Breast epithelium (tissue), 3 donors: Measurements from ENCODE around the gene C1orf21.

Source experiments
- POLR2A ChIP-seq: fragments of 450-650 bp; IDR thresholded peaks from one replicate; pipeline ENCODE4 v1.6.1; 2016; ENCODE audit warnings: antibody characterized with exemption, mild to moderate bottlenecking, moderate library complexity
- POLR2AphosphoS5 ChIP-seq, 3 donors: sonication (generic); formaldehyde crosslinking; IDR thresholded peaks; one replicate each; pipeline ENCODE4 v1.6.1; 2017; ENCODE audit warnings: antibody characterized with exemption in 3 of 3
- TF ChIP-seq, protein P1 (sequence below), 3 donors: fragments of 450-650 bp; IDR thresholded peaks; one replicate each; pipeline ENCODE4 v1.5.1; 2016 to 2017; ENCODE audit warnings: antibody characterized with exemption in 3 of 3, mild to moderate bottlenecking in 3 of 3, moderate library complexity in 3 of 3

GRCh38 chr1:184535191-184535970 is 148.6 kb downstream of the C1orf21 start:
- TF ChIP-seq POLR2A (no peak), POLR2AphosphoS5 (IDR thresholded peaks at IDR 0.05) (peak in 2 of 3 donors; percentile 62 to 92)
- TF ChIP-seq, protein P1, sequence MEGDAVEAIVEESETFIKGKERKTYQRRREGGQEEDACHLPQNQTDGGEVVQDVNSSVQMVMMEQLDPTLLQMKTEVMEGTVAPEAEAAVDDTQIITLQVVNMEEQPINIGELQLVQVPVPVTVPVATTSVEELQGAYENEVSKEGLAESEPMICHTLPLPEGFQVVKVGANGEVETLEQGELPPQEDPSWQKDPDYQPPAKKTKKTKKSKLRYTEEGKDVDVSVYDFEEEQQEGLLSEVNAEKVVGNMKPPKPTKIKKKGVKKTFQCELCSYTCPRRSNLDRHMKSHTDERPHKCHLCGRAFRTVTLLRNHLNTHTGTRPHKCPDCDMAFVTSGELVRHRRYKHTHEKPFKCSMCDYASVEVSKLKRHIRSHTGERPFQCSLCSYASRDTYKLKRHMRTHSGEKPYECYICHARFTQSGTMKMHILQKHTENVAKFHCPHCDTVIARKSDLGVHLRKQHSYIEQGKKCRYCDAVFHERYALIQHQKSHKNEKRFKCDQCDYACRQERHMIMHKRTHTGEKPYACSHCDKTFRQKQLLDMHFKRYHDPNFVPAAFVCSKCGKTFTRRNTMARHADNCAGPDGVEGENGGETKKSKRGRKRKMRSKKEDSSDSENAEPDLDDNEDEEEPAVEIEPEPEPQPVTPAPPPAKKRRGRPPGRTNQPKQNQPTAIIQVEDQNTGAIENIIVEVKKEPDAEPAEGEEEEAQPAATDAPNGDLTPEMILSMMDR (IDR thresholded peaks at IDR 0.05): no peak
